Peyer's patch (tissue), 4 donors: ENCODE data around the gene HAPSTR1. TPM values are rescaled to one million over a fixed set of nuclear protein-coding genes. Genes with fewer than 3 reads are reported as not detected.

Source experiments
- DNase-seq, 3 donors: peaks; one replicate each; pipeline ENCODE4 v3.0.0-alpha.2; 2017 to 2019
- H3K27ac ChIP-seq, 4 donors: fragments of 200-600 bp; sonication (generic); one replicate each; pipeline ENCODE4 v1.5.1; 2016 to 2019
- H3K27me3 ChIP-seq, 2 donors: fragments of 200-600 bp; sonication (generic); one replicate each; pipeline ENCODE4 v1.5.1; 2019
- H3K36me3 ChIP-seq, 3 donors: fragments of 200-600 bp; sonication (generic); one replicate each; pipeline ENCODE4 v1.5.1; 2016 to 2019
- H3K4me1 ChIP-seq, 4 donors: fragments of 200-600 bp; sonication (generic); one replicate each; pipeline ENCODE4 v1.5.1; 2016 to 2019
- H3K4me3 ChIP-seq, 4 donors: fragments of 200-600 bp; sonication (generic); 1 replicate in 3 of 4; 2 replicates in 1 of 4; pipeline ENCODE4 v1.5.1; 2016 to 2019; ENCODE audit warnings: mild to moderate bottlenecking in 1 of 4
- H3K9me3 ChIP-seq, 4 donors: fragments of 200-600 bp; sonication (generic); one replicate each; pipeline ENCODE4 v1.5.1; 2016 to 2019; ENCODE audit warnings: mild to moderate bottlenecking in 1 of 4
- POLR2A ChIP-seq, 2 donors: fragments of 450-650 bp; IDR thresholded peaks; one replicate each; pipeline ENCODE4 v1.5.1; 2017; ENCODE audit warnings: antibody characterized with exemption in 2 of 2, mild to moderate bottlenecking in 2 of 2, moderate library complexity in 2 of 2
- total RNA-seq, 4 donors: library from RNA; depleted of rRNA; stranded (reverse); fragments of >200 nt; gene quantifications; one replicate each; pipeline ENCODE4 v1.1.0, GENCODE V29; 2016
- TF ChIP-seq, protein P1 (sequence below), 6 experiments: fragments of 450-650 bp in 4 of 6; fragments of 200-600 bp in 2 of 6; sonication (generic) in 1 of 6; IDR thresholded peaks; one replicate each; pipeline ENCODE4 v1.5.1; 2017 to 2019; ENCODE audit warnings: antibody characterized with exemption in 6 of 6, mild to moderate bottlenecking in 3 of 6, moderate library complexity in 1 of 6

Gene HAPSTR1
- total RNA-seq, 4 donors from 2014 or later: 38.0 to 56.2 (median 53.5) TPM

DNA sequence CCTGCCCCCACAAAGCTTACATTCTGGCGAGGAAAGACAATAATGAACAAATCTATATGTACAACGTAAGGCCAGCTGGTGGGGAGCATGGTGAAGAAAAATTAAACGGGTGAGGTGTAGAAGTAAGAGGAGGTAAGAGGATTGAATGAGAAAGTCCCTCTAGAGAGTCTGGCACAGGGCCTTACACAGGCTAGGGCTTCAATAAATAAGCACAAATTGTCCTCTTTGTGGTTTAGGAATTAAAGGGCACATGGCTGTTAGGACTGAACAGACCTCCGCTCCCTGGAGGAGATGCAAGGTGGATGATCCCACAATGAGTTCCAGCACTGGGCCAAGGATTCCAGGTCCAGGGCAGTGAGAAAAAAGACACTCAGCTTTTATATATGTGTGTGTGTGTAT is 43.1 kb upstream of the HAPSTR1 start:
- Histone ChIP-seq H3K27ac (peak overlapping the region in 3 of 4 donors; percentile 20 to 75 (median 74)), H3K4me1 (peaks cover 0 to 9% (median 0%) of the 10 kb centered on the region in 4 donors)

DNA sequence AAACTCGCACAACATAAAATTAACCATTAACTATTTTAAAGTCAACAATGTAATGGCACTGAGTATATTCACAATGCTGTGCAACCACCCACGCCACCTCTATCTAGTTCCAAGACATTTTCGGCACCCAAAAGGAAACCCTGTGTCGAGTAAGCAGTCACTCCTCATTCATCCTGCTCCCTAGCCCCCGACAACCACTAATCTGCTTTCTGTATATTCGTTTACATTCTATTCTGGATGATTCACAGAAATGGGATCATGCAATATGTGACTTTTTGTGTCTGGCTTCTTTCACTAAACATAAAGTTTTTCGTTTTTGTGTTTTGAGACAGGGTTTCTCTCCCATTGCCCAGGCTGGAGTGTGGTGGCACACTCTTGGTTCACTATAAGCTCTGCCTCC is 42.2 kb upstream of the HAPSTR1 start:
- no peaks in the 10 kb centered on the region for H3K36me3 ChIP-seq
- no peaks in the 10 kb centered on the region for H3K27me3 ChIP-seq
- no peak overlapping the region for H3K27ac ChIP-seq
- no peak overlapping the region for H3K4me3 ChIP-seq
- DNase-seq: no peak
- no peaks in the 10 kb centered on the region for H3K9me3 ChIP-seq
- H3K4me1 ChIP-seq: peaks cover 0 to 9% (median 0%) of the 10 kb centered on the region in 4 donors
- TF ChIP-seq, protein P1, sequence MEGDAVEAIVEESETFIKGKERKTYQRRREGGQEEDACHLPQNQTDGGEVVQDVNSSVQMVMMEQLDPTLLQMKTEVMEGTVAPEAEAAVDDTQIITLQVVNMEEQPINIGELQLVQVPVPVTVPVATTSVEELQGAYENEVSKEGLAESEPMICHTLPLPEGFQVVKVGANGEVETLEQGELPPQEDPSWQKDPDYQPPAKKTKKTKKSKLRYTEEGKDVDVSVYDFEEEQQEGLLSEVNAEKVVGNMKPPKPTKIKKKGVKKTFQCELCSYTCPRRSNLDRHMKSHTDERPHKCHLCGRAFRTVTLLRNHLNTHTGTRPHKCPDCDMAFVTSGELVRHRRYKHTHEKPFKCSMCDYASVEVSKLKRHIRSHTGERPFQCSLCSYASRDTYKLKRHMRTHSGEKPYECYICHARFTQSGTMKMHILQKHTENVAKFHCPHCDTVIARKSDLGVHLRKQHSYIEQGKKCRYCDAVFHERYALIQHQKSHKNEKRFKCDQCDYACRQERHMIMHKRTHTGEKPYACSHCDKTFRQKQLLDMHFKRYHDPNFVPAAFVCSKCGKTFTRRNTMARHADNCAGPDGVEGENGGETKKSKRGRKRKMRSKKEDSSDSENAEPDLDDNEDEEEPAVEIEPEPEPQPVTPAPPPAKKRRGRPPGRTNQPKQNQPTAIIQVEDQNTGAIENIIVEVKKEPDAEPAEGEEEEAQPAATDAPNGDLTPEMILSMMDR (IDR thresholded peaks at IDR 0.05): no peak
- TF ChIP-seq POLR2A (IDR thresholded peaks at IDR 0.05): no peak

More for the DNA sequence above, 43.1 kb upstream of the HAPSTR1 start:
- no peaks in the 10 kb centered on the region for H3K36me3 ChIP-seq
- no peak for TF ChIP-seq POLR2A (IDR thresholded peaks at IDR 0.05)
- TF ChIP-seq, protein P1 (IDR thresholded peaks at IDR 0.05): no peak
- no peaks in the 10 kb centered on the region for H3K9me3 ChIP-seq
- DNase-seq: no peak
- no peaks in the 10 kb centered on the region for H3K27me3 ChIP-seq
- H3K4me3 ChIP-seq: no peak overlapping the region

DNA sequence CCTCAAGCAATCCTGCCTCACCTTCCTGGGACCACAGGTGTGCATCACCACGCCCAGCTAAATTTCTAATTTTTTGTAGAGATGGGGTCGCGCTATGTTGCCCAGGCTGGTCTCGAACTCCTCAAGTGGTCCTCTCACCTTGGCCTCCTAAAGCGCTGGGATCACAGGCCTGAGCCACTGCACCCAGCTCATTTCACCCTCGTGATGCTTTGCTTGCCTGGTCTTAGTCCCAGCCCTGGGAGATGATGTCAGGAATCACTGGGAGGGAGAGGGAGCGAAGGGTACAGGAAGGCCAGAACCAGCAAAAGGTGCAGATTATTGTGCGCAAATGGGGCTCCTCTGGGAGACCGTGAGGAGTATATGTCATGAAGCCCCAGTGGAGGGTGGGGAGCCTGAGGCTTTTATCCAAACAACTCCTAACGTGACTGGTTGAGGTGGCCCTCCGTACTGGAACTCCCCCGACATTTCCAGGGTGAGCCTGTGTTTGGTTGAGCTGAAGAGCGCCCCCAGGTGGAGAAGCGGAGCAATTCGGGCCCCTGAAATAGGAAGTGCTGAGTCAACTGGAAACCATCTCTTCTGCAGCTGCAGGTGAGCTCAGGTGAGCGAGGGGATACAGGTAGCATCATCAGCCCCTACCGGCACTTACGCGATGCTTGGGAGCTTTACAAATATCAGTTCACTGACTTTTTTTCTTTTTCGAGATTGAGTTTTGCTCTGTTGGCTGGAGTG is 41.2 kb upstream of the HAPSTR1 start:
- H3K27ac ChIP-seq: no peak overlapping the region
- H3K4me3 ChIP-seq: no peak overlapping the region
- no peak for DNase-seq
- H3K4me1 ChIP-seq: peaks cover 0 to 9% (median 0%) of the 10 kb centered on the region in 4 donors
- no peak for TF ChIP-seq POLR2A (IDR thresholded peaks at IDR 0.05)
- TF ChIP-seq, protein P1 (IDR thresholded peaks at IDR 0.05): peak in 1 of 6 experiments; percentile 11
- no peaks in the 10 kb centered on the region for H3K36me3 ChIP-seq
- H3K9me3 ChIP-seq: no peaks in the 10 kb centered on the region
- H3K27me3 ChIP-seq: no peaks in the 10 kb centered on the region

DNA sequence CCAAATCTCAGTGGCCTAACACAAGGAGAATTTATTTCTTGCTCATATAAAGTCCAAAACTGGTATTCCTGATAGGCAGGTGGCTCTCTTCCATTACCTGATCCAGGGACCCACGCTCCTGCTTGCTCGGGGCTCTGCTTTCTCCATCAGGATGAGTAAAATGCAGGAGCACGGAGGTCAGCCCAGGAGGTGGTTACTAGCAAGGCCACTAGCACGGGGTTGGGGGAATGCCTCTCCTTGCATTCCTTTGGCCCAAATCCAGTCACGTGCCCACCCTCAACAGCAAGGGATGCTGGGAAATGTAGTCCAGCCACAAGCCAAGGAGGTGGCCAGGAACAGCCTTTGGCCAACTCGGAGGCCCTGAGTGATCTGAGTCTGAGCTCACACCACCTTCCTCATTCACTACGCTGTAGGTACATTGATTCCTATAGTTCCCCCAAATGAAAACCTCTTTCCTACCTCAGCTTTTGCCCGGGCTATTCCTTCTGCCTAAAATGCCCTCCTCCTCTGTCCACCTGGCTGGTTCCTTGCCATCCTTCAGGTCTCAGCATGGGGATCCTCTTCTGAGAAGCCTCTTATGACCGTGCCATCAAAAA is 38.3 kb upstream of the HAPSTR1 start:
- Histone ChIP-seq H3K36me3 (no peaks in the 10 kb centered on the region), H3K4me1 (peaks cover 0 to 2% (median 0%) of the 10 kb centered on the region in 4 donors), H3K27me3 (no peaks in the 10 kb centered on the region), H3K4me3 (no peak overlapping the region), H3K27ac (no peak overlapping the region), H3K9me3 (no peaks in the 10 kb centered on the region)
- peak in 1 of 3 donors; percentile 53 for DNase-seq
- TF ChIP-seq, protein P1 (IDR thresholded peaks at IDR 0.05): no peak
- no peak for TF ChIP-seq POLR2A (IDR thresholded peaks at IDR 0.05)

DNA sequence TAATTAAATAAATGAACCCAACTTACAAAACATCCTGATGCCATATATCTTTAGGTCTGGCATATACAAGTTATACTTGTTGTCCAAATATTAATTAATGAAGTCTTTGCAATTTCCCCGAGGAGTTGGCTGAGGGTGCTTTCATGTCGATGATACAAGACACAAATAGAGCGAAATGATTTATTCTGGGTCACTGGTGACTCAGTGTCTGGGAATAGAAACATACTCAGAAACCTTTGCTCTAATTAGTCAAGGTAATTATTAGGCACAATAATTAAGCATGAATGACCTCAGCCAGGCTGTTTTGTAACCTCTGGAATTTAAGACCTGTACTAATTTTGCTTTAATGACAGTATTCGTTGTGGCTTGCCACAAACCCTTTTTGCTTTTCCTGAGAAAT is 37.0 kb upstream of the HAPSTR1 start:
- Histone ChIP-seq H3K27me3 (no peaks in the 10 kb centered on the region), H3K9me3 (no peaks in the 10 kb centered on the region), H3K4me3 (no peak overlapping the region), H3K36me3 (no peaks in the 10 kb centered on the region), H3K4me1 (no peaks in the 10 kb centered on the region), H3K27ac (no peak overlapping the region)
- no peak for DNase-seq
- TF ChIP-seq POLR2A (IDR thresholded peaks at IDR 0.05): no peak
- TF ChIP-seq, protein P1 (IDR thresholded peaks at IDR 0.05): no peak
